GM19023 (cell line): Measurements from ENCODE around the gene CDC42EP4.

ENCODE experiments used
- ATAC-seq: cut with Tn5 transposase; IDR thresholded peaks from one replicate; pipeline ENCODE4 v1.9.1; 2021; ENCODE audit warnings: mild to moderate bottlenecking, moderate library complexity; ENCODE audit not compliant: unreplicated experiment

The CDC42EP4 gene

DNA sequence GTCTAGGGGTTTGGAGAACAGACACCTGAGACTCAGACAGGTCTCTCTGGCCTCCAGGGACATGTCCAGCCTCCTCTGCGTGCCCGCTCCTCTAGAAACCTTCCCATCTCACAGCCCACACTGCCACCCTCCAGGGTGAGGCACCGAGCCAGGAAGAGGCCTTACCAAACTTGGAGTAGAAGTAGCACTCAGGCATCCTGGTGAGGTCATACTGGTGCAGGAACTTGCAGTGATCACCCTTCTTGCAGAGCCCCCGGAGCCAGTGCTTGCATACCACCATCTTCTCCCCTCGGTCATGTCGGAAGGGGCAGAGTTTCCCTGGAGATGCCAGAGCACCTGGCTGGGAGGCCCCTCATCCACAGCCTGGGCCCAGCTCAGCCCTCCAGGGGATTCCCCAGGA is 54.3 kb downstream of the CDC42EP4 start:
- ATAC-seq, result no peak

DNA sequence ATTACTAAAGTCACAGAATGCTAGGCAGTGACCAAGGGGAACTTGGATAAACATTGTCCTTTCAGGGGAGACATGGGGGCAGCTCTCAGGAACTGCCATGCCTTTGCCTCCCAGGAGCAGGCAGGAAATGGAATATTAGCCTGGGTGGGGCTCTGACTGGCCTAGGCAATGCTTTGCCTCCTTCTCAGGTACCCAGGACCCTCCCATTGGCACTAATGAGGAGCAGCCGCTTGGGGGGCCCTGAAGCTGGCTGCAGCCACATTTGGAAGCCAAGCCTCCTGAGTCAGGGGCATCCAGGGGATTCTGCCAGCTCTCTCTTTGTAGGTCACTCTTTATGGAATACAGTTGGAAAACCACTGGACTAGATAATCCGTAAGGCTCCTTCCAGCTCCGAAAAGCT is 55.6 kb downstream of the CDC42EP4 start:
- ATAC-seq, result no peak

DNA sequence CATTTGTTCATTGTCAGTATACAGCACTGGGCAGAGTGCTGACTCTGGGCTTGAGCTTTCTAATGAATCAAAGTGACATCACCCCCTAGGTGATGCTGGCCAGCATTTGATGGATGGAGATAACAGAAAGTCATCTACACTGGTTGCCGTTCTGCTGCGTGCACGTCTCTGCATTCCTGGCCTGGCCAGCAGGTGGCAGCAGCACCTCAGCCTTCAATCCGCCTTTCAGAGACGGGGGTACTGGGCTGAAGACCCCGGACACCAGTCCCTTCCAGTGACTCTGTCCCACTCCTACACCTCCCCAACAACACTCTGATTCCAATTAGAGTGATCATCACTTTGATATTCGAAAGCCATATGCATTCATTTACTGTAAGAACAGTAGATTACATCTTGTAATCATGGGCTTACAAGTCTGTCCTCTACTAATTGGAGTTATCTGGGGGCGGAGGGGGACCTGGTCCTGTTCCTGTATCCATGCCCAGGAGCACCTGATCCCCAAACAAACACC is 56.1 kb downstream of the CDC42EP4 start:
- no peak for ATAC-seq

DNA sequence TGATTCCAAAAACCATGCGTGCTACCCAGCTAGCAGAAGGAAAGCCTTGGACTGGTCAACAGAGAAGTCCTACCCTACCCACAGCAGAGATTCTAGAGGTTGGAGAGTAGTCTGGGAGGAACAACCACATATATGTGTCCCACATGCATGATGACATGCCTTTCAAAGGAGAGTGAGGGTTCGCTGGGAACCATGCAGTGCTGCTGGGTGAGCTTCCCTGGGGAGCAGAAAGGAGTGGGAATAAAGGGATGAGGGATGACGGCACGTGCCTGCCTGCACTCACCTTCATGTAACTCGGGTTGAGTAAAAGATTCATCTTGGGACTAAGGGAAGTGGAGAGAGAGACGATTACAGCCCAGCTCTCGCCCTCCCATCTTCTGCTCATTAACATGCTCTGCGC is 59.9 kb downstream of the CDC42EP4 start:
- no peak for ATAC-seq

DNA sequence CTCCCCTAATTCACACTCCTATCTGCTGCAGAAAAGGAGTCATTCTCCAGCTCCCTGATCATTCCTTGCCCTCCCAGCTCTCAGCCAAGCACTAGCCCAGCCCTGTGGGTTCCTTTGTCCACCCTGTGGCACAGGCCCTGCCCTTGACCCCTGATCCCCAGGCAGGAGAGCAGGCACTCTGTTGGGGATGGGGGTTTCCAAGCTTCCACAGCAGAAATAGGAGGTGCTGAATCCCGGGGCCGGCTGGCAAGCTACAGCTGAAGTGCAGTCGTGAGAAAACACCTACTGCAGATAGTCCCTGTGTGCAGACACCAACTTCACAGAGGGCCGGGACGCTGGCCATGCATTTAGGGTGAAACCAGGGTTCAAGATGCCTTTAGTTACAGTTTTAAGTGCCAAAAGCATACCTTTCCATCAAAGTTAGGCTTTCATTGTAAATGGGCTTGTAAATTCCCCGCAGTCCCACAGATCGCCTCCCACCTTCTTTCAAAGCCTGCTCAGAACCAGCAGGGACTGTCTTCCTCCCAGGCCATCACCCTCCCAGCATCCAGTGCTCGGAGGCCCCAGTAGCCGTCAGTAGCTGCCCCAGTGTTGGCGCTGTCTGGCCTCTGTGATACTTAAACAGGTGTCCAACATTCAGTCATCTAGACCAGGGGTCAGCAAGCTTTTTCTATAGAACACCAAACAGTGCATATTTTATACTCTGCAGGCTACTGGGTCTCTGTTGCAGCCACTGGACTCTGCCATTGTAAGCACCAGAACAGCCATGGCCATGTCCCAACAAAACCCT is 60.8 kb downstream of the CDC42EP4 start:
- no peak for ATAC-seq

DNA sequence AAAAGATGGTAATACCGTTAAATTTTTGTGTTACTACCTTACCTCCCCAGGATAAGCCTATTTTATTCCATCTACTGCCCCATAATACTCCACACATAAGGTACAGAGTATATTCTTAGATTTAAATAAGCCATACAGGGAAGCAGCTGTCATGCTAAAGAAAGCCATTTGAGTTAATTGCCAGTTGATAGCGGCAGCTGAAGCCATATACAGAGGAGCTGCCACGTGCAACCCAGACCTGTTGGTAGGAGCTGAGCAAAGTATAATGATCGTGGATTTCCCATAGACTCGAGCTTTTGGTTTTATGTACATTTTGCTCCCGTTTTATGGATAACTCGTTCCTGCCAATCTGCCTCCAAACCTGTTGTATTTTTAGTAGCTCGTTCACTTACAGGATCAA is 62.1 kb downstream of the CDC42EP4 start:
- ATAC-seq, result no peak

DNA sequence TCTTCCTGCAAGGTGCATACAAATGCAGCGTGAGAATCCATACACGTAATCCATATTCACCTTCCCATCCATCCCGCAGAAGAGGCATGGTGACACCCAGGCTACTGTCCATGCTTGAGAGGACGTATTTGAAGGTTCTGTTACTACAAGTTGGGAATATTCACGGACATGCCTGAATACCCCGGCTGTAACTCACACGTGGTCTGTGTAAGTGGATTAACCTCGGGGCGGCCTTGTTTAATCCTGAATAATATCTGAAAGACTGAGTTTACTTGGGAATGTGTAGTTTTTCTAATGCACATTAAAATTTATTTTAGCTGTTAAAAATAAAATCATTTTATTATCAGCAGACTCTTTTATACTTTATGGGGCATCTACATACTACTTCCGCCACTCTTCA is 63.3 kb downstream of the CDC42EP4 start:
- ATAC-seq, result no peak

DNA sequence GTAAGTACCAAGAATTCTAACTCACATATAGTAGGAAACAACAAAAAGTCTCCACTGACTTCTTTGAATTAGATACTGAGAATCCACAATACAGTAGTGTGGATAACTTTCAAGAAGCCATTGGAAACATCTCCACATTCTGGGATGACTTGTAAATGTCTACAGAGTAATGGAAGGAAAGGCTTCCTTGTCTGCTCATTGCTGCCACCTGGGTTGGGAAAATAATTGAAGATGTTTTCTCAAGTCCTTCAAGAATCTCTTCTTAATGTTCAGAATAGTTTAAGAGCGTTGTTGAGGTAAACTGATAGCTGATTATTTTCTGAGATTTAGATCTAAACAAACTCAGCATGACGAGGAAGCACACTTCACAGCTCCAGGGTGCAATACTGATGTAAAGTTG is 64.1 kb downstream of the CDC42EP4 start:
- ATAC-seq, result no peak

DNA sequence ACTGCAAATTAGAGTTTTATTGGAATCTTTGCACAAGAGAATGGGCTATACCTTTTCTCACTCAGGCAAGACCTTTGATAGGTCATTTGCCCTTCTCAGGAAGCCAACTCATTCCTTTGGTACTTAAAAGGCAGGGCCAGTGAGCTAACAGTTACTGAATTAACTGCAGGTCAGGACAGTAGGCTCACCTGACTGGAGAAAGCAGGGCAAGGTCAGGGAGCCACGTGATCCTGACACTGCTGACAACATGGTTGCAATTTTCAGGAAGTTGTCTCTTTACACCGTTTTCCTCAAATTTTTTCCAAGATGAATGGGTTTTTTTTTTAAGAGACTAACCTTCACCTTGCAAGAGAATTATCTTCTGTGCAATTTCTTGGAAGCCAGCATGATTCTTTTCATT is 71.2 kb downstream of the CDC42EP4 start:
- ATAC-seq, result no peak

DNA sequence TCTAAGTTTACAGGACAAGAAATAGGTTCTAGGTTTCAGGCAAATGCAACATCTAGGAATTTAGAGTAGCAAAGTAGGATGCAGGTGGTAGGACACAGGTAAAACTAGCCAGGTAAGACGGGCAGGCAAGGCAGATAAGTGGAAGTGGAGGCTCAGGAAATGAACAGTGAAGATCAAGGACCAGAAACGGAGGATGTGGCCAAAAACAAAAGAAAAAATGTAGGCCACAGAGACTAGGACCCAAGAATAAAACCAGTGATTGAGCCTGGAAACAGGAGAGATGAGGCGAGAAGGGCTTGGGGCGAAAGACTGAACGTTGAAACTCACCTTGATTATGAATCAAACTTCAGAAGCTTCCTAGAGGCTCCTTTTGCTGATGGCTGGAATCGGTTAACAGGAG is 74.1 kb downstream of the CDC42EP4 start:
- ATAC-seq, result no peak

DNA sequence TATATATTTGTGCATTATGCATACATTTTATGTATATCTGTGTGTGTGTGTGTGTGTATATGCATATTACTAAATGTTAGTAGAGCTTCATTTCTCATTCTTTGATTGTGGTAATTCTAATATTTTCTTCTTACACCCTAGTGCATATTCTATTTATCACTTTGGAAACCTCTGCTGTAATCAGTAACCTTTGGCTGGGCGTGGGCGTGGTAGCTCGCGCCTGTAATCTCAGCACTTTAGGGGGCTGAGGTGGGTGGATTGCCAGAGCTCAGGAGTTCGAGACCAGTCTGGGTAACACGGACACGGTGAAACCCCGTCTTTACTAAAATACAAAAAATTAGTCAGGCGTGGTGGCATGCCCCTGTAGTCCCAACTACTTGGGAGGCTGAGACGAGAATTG is 77.1 kb downstream of the CDC42EP4 start:
- no peak for ATAC-seq
